Prostate gland (tissue), 2 donors: ENCODE results near the gene PAK1. TPM values are rescaled to one million over a fixed set of nuclear protein-coding genes. Genes with fewer than 3 reads are reported as not detected.

Experiments
- DNase-seq: peaks from one replicate; pipeline ENCODE4 v3.0.0-alpha.2; 2019; ENCODE audit warnings: low spot score
- H3K27ac ChIP-seq, 2 donors: fragments of 200-600 bp; sonication (generic); 2 replicates each; pipeline ENCODE4 v1.5.1; 2017 to 2019
- H3K27me3 ChIP-seq: fragments of 200-600 bp; sonication (generic); replicated peaks from 2 replicates; pipeline ENCODE4 v1.5.1; 2019; ENCODE audit not compliant: insufficient read depth
- H3K36me3 ChIP-seq, 2 donors: fragments of 200-600 bp; sonication (generic); 1 replicate in 1 of 2; 2 replicates in 1 of 2; pipeline versions ENCODE4 v1.5.1 to v1.8.1; 2017 to 2019
- H3K4me1 ChIP-seq: fragments of 200-600 bp; sonication (generic); replicated peaks from 2 replicates; pipeline ENCODE4 v1.5.1; 2019
- H3K4me3 ChIP-seq, 2 donors: fragments of 200-600 bp; sonication (generic); 2 replicates each; pipeline ENCODE4 v1.5.1; 2017 to 2019
- H3K9me3 ChIP-seq: fragments of 200-600 bp; sonication (generic); 2 replicates; pipeline ENCODE4 v1.5.1; 2017
- CTCF ChIP-seq, 4 experiments: fragments of 200-600 bp in 2 of 4; fragments of 450-650 bp in 2 of 4; sonication (generic) in 2 of 4; IDR thresholded peaks; 1 replicate in 3 of 4; 2 replicates in 1 of 4; pipeline ENCODE4 v1.5.1; 2016 to 2019; ENCODE audit warnings: antibody characterized with exemption in 4 of 4, mild to moderate bottlenecking in 2 of 4, moderate library complexity in 2 of 4
- POLR2A ChIP-seq: fragments of 450-650 bp; IDR thresholded peaks from one replicate; pipeline ENCODE4 v1.6.1; 2016; ENCODE audit warnings: antibody characterized with exemption, mild to moderate bottlenecking
- POLR2AphosphoS5 ChIP-seq: sonication (generic); formaldehyde crosslinking; IDR thresholded peaks from one replicate; pipeline ENCODE4 v1.6.1; 2017; ENCODE audit warnings: antibody characterized with exemption
- WGBS: methylation state at CpG from one replicate; pipeline ENCODE4 v1.1.5; 2018; 5-methylcytosine and 5-hydroxymethylcytosine counted together
- intact Hi-C: fragments of 100-400 bp; cut with DNase I; formaldehyde crosslinking; loops from one replicate; pipeline ENCODE4 v1.14.2; 2022
- total RNA-seq, 2 donors: library from RNA; depleted of rRNA; stranded (reverse); fragments of >200 nt; gene quantifications; one replicate each; pipeline ENCODE4 v1.1.0, GENCODE V29; 2016

PAK1 gene
- total RNA-seq, 2 donors from 2014 or later, result 39.6 to 61.7 TPM

GRCh38 chr11:77370217-77370616 is 103.7 kb downstream of the PAK1 start:
- WGBS, result 100% methylated on average over 1 of the region's 1 CpG
- Histone ChIP-seq H3K4me3 (no peak overlapping the region), H3K27me3 (no peaks in the 10 kb centered on the region), H3K9me3 (no peaks in the 10 kb centered on the region), H3K27ac (no peak overlapping the region), H3K4me1 (no peaks in the 10 kb centered on the region), H3K36me3 (no peaks in the 10 kb centered on the region)
- DNase-seq, result no peak
- intact Hi-C loops, result no loop called here
- TF ChIP-seq POLR2A (no peak), POLR2AphosphoS5 (no peak)

- H3K27ac ChIP-seq, result no peak overlapping the region
- WGBS, result 90% methylated on average over 3 of the region's 3 CpGs
- TF ChIP-seq CTCF (IDR thresholded peaks at IDR 0.05) (no peak), POLR2A (no peak), POLR2AphosphoS5 (no peak)
Observed at GRCh38 chr11:77361184-77361583, 112.7 kb downstream of the PAK1 start.

GRCh38 chr11:77359481-77359880 is 114.4 kb downstream of the PAK1 start:
- no peaks in the 10 kb centered on the region for H3K9me3 ChIP-seq

More at GRCh38 chr11:77361184-77361583, 112.7 kb downstream of the PAK1 start:
- DNase-seq, result no peak
- no peak overlapping the region for H3K4me3 ChIP-seq
- no peaks in the 10 kb centered on the region for H3K9me3 ChIP-seq
- no peaks in the 10 kb centered on the region for H3K36me3 ChIP-seq
- no peaks in the 10 kb centered on the region for H3K4me1 ChIP-seq
- intact Hi-C loops, result no loop called here
- H3K27me3 ChIP-seq, result no peaks in the 10 kb centered on the region

GRCh38 chr11:77353131-77353530 is 120.8 kb downstream of the PAK1 start:
- H3K36me3 ChIP-seq, result no peaks in the 10 kb centered on the region
- intact Hi-C loops, result no loop called here
- H3K27ac ChIP-seq, result no peak overlapping the region
- H3K4me1 ChIP-seq, result no peaks in the 10 kb centered on the region
- DNase-seq, result no peak
- H3K4me3 ChIP-seq, result no peak overlapping the region
- H3K9me3 ChIP-seq, result no peaks in the 10 kb centered on the region
- TF ChIP-seq POLR2AphosphoS5 (no peak), CTCF (IDR thresholded peaks at IDR 0.05) (no peak), POLR2A (no peak)
- WGBS, result 80% methylated on average over 3 of the region's 3 CpGs
- no peaks in the 10 kb centered on the region for H3K27me3 ChIP-seq

More at GRCh38 chr11:77359481-77359880, 114.4 kb downstream of the PAK1 start:
- TF ChIP-seq POLR2A (no peak), CTCF (IDR thresholded peaks at IDR 0.05) (no peak), POLR2AphosphoS5 (no peak)
- Histone ChIP-seq H3K4me3 (no peak overlapping the region), H3K27me3 (no peaks in the 10 kb centered on the region), H3K27ac (no peak overlapping the region), H3K36me3 (no peaks in the 10 kb centered on the region), H3K4me1 (no peaks in the 10 kb centered on the region)
- intact Hi-C loops, result no loop called here
- no peak for DNase-seq

GRCh38 chr11:77351281-77351886 is 122.5 kb downstream of the PAK1 start:
- H3K9me3 ChIP-seq, result no peaks in the 10 kb centered on the region
- H3K4me3 ChIP-seq, result no peak overlapping the region
- no peak overlapping the region for H3K27ac ChIP-seq
- DNase-seq, result no peak
- H3K27me3 ChIP-seq, result no peaks in the 10 kb centered on the region
- no peaks in the 10 kb centered on the region for H3K4me1 ChIP-seq
- TF ChIP-seq POLR2A (no peak), POLR2AphosphoS5 (no peak), CTCF (IDR thresholded peaks at IDR 0.05) (no peak)
- intact Hi-C loops, result no loop called here
- H3K36me3 ChIP-seq, result no peaks in the 10 kb centered on the region
